Stimulated activated CD8-positive, alpha-beta memory T cell treated with anti-CD3 and anti-CD28 coated beads, Interleukin-15, amount 100 ng/mL, for 4 hours (primary cell): Measurements from ENCODE around the gene DEUP1.
"Not testable (repeated sequence)": the region's sequence is repeated elsewhere in the genome, so short reads cannot be mapped to it uniquely, and the experiment has no call there.

Experiments used
- DNase-seq, 2 donors: peaks; one replicate each; pipeline ENCODE4 v3.0.0-alpha.2; 2020; ENCODE audit warnings: low read depth in 2 of 2

DEUP1 gene, protein sequence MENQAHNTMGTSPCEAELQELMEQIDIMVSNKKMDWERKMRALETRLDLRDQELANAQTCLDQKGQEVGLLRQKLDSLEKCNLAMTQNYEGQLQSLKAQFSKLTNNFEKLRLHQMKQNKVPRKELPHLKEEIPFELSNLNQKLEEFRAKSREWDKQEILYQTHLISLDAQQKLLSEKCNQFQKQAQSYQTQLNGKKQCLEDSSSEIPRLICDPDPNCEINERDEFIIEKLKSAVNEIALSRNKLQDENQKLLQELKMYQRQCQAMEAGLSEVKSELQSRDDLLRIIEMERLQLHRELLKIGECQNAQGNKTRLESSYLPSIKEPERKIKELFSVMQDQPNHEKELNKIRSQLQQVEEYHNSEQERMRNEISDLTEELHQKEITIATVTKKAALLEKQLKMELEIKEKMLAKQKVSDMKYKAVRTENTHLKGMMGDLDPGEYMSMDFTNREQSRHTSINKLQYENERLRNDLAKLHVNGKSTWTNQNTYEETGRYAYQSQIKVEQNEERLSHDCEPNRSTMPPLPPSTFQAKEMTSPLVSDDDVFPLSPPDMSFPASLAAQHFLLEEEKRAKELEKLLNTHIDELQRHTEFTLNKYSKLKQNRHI

DNA sequence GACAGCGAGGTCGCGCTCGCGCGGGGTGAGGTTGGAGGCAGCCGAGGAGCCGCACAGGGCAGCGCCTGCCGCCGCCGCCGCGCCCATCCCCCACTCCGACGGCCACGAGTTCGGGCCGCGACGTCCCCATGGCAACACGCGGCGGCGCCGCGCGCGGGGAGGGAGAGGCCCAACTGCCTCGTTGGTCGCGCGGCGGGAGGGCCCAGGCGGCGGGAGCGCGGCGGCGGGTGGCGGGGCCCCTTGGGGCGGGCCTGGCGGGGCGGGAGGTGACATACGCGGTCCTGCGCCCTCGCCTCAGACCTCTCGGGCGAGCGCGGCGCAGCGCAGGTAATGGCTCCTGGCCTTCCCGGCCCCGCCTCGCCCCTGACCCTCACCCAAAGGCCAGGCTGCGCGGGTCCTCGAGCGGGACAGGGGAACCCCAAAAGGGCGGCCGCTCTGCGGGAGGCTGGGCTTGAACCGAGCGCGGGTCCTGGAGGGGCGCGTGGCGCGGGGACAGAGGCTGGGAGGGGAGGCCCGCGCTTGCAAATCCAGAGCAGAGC lies at the start of gene DEUP1:
Gene DEUP1, plus strand, starts transcription at position 297 of the 539 bp plus-strand sequence. CDS start 1,518 bp downstream, outside the sequence.
- DNase-seq, result no peak

DNA sequence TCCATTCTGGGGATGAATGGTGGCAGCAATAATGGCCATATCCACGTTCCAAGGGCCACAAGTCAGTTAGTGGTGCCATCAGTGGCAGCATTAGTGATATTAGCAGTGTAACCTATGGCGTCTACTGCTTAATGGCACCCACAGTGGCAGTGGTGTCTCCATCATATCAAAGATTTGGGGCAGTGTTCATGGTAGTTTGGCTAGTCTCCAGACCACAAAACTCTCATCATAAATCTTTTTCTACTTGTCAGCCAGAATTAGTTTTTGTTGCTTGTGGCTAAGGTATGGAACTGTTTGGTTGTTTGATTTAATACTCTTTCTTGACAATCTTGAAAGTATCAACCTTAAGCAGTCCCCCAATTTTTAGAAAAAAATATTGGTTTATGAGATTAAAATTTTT lies 45.1 kb upstream of the DEUP1 start:
- DNase-seq, result no peak

DNA sequence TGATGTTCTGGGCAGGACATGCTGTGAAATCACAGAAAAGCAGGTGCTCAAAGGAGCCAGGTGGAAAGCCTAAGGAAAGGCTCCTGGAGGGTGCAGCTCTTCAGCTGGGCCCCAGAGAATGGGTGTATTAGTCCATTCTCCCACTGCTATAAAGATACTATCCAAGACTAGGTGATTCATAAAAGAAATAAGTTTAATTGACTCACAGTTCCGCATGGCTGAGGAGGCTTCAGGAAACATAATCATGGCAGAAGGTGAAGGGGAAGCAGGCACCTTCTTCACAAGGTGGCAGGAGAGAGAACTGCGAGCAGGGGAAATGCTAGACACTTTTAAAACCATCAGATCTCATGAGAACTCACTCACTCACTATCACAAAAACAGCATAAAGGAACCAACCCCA lies 43.1 kb upstream of the DEUP1 start:
- DNase-seq, result no peak

DNA sequence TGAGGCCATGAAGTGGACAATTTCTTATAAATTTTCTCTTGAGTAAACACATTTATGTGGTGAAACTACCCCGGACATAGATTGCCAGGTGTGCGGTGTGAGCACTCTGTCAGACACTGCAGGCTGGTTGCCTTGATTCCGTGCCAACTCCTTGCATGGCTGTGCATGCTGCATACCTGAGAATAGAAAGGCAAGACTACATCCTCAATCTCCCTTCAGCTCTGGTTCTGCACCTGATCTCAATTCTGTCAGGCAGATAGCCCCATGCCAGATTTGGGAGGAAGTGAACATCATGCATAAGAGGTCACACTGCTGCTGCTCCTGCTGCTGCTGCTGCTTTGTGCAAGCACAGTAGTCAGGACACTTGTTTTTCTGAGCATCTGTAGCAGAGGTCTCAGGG lies 42.5 kb upstream of the DEUP1 start:
- DNase-seq, result no peak

DNA sequence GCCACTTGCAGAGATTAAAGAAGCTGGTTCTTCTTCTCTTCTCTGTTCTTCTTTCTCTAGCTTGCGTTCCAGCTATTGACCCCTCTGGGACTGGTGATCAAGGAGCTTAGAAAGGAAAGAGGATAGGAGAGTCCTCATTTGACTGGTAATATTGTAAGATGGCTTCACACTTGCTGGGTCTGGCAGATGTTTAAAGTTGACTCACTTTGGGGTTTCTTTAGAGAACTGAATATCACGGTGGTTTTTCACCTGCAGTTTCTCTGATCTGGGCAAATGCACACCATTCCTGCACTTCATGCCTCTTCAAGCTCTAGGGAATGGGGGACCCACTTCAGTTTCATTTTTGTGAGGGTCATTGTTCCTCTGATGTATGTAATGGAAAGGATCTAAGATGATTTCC lies 41.8 kb upstream of the DEUP1 start:
- DNase-seq, result no peak

DNA sequence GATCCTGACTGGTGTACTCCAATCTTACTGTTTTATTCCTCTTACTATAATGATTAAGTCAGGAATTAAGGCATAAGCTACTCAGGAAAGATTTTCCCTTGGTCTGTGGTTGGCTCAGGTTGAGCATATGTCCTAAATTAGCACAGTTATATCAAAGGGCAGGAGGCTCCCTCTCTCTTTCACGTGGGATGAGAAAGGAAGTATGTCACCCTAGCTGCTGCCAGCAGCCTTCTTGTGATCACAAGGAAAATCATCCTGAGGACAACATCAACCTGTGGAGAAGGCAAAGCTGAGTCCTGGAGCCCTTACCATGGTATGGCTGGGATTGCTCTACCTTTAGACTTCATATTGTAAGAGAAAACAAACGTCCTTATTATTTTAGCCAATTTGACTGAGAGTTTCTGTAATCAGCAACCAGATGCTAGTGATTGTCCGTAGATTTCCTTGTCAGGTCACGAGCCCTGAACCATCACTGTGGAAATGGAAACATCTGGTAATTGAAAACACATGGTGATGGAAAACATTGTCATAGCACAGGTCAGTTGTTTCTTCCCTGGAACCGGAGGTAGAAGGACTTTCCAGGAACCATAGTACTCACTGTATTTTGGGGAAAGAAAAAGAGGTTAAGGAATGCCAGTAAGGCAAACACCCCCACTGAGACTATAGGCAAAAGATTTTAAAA lies 40.6 kb upstream of the DEUP1 start:
- DNase-seq, result no peak

DNA sequence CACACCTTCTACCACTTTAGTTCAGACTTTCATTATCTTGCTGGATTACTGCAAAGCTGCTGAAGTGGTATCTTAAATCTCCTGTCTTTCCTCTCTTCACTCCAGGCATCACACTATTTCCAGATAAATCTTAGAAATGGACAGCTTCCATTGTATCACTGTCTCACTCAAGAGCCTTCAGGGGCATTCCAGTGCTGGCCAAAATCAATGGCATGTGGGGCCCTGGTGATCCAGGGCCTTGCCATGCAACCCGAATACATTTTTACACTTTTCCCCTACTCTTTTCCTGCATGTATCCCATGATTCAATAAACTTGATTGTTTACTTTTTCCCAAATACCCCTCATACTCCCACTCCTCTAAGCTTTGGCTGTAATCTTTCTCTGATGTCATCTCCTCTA lies 39.4 kb upstream of the DEUP1 start:
- DNase-seq, result no peak

DNA sequence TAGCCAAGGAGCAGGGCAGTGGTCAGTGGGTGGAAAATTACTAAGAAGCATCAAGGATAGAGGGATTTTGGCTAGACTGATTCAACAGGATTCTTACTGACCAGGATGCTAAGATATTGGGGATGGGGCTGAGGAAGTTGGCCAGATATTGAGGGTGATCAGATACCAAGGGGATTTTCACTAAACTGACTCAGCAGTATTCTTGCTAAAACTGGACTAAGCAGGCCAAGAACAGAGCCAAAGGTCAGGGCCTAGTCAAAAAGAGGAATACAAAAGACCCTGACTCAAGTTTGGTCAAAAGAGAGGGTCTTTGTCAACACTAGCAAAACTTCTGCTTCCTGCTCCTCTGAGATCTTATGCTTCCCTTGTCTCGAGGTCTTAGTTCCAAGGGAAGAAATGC lies 38.6 kb upstream of the DEUP1 start:
- DNase-seq, result no peak

DNA sequence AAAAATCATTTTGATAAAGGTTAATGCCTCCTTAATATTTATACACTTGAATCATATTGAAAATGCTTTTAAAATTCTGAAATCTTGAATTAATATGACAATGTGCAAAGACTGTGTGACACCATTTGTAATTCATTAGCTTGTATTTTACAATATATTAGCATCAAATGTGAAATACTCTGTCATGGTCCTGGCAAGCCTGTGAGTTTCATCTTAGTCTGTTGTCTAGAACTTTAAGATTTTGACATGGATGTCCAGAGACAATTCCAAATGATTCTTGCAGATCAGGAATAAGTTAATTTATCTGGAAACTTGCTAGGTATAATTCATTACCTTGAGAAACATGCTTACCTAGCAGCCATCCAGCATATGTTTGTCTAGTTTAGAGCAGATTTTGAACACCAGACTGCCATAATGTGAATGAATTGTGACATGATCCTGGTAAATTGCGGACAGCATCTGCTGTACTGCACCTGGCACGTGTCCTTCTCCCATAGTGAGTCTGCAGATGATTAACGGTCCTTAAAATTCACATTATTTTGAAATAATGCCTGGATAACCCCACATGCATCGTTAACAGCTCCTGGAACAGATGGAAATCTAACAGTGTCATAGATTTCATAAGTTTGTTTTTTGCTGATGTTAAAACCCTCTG lies 34.5 kb upstream of the DEUP1 start:
- no peak for DNase-seq

DNA sequence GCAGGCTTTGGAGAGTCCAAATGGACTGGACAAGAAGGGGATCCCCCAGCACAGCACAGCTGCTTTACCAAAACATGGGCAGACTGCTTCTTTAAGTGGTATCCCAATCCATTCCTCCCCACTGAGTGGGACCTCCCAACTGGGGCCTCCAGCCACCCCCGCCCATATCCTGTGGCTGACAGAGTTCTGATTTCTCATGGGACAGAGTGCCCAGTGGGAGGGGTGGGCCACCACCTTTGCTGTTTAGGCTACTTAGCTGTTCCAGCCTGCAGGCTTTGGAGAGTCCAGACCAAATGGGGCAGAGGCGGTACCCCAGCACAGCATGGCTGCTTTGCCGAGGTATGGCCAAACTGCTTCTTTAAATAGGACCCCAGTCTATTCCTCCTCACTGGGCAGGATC lies 26.9 kb upstream of the DEUP1 start:
- DNase-seq, result no peak

DNA sequence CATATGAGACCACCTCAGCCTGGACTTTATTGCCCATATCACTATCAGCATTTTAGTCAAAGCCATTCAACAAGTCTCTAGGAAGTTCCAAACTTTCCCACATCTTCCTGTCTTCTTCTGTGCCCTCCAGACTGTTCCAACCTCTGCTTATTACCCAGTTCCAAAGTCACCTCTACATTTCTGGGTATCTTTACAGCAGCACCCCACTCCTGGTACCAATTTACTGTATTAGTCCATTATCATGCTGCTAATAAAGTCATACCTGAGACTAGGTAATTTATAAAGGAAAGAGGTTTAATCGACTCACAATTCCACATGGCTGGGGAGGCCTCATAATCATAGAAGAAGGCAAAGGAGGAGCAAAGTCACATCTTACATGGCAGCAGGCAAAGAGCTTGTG lies 16.1 kb upstream of the DEUP1 start:
- not testable (repeated sequence) for DNase-seq

DNA sequence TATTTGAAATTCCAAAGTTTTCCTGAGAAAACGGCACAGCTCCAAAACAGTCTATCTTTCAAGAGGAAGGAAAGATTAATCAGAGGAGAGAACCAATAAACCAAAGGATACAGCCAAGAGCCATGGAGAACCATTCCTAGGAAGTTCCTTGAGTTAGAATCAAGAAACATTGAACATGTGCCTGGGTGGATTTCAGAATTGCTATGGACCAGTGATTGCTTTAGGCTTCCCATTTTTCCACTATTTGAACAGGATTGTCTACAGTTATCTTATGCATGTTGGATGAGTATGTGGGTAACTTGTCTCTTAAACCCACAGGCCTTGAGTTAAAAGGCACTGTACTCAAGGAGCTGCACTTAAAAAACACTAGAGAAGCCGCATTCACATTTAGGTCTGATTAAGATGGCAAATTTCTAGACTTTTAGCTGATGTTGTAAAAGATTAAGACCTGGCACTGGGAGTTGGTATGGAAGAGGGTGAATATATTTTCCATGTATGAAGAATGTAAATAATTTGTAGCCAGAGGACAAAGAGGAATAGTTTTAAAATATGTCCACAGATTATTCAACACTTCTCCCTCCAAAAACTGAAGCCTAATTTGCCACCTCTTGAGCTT lies 11.2 kb upstream of the DEUP1 start:
- DNase-seq, result no peak

DNA sequence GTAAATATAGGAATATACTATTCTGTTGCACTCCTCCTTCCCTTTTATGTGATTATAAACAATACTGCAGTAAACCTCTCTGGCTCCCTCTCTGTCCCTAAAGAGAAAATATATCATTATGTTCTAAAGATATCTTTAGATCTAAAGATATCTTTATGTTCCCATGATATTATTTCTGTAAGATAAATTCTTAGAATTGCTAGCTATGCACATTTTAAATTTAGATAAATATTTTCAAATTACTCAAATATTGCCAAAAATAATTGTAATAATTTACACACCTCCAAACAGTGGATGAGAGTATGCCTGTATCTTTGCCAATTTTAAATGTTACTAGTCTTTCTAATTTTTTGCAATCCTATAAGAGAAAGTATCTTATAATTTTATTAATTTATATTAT lies 10.3 kb upstream of the DEUP1 start:
- no peak for DNase-seq

DNA sequence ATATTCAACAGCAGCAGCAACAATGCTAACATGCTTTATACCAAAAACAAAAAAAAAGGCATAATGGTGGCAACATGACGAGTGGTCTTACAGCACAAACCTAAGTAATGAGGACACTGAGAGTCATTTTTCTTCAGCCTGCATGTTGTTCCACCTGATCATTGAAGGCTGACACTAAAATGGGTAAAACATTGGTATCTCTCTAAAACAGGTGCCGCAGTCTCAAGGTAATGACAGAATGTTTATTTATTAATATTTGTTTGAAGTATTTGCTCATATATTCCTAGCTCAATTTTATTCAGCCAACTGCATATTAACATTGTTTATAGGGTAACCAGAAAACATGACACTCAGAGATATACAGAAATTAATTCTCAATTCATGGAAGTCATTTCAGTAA lies 8.3 kb upstream of the DEUP1 start:
- DNase-seq, result no peak

DNA sequence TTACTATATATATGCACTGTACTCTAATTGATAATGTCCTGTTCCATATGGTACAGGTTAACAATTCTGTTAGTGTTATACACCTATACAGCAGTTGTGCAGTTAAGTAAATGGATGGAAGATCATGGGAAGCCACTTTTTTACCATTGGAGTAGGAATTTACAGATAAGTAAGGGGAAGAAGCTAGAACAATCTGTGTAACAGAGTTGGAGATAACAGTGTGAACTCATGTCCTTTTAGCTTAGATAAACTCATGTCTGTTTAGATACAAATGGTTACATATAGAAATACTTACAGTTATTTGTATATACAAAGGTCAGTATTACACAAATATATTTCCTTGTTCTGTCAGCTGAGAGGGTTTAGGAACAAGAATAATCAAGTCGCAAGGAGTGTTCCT lies 6.8 kb upstream of the DEUP1 start:
- DNase-seq, result no peak

DNA sequence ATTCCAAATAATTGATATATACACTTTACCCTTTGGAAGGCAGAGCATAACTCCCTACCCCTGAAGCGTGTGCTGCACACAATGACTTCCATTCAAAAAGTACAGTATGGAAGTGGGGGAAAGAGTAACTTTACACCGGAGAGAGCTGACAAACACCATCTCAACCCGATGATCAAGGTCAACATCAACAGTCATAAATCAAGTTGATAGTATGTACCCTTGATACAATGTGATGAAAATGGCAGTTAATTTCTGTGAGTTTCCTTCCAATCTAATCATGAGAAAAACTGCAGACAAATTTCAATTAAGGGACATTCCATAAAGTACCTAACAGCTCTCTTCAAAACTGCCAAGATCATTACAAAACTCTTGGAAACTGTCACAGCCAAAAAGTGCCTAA lies 6.0 kb upstream of the DEUP1 start:
- no peak for DNase-seq

DNA sequence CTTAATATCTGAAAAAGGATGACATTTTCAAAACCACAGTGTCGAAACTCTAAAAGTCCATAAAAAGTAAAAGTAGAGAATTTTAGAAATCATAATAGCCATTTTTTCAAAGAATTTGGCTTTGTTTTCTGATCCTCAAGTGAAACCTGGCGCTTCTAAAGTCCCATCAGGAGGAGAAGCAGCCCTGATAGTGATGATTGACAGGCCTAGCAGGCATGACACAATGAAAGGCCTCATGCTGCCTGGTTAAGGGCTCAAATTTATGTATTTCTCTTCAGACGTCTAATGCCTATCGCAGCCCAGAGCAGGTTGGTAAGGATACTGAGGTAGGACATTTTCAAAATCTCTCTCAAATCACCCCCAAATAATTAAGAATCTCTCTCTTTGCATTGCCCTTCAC lies 3.9 kb upstream of the DEUP1 start:
- no peak for DNase-seq

DNA sequence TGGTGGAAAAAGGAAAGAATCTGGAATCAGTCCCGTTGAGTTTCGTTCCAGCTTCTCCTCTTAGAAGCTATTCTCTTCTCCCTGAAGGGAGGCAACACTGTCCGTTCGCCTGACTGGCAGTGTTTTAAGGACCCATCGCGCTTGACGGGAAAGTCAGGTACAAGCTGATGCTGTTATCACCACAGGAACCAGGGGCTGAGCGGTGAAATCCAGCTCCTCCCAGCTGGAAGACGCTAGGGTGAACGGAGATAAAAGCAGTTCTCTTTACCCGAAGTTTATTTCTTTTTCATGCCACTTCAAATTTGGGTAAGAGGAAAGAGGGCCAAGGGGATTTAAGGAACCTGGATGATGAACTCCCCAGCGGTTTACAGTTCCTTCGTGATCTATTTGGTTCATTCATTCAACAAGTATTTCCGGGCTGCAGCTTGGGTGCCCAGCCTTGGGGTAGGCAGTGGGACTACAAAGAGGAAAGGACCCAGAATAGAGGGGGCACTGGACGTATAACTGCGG lies 551 bp upstream of the DEUP1 start:
- no peak for DNase-seq

DNA sequence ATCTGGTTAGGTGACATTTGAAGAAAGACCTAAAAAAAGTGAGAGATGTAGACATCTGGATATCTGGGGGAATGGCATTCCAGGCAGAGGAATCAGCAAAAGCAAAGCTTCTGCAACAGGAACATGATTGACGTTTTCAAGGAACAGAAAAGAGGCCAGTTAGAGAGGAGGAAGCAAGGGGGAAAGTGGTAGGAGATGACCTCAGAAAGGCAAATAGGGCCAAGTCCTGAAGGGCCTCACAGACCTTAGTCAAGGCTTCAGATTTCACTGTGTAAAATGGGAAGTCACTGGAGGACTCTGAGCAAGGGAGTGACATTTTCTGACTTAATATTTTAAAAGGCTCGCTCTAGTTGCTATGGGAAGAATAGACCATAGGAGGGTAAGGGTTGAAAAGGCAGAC lies 9.7 kb downstream of the DEUP1 start:
- DNase-seq, result no peak

DNA sequence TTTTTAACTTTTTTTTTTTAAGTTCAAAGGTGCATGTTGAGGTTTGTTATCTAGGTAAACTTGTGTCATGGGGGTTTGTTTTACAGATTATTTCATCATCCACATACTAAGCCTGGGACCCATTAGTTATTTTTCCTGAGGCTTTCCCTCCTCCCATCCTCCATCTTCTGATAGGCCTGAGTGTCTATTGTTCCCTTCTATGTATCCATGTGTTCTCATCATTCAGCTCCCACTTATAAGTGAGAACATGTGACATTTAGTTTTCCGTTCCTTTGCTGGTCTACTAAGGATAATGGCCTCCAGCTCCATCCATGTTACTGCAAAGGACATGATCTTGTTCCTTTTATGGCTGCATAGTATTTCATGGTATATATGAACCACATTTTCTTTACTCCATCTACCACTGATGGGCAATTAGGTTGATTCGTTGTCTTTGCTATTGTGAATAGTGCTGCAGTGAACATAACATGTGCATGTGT lies 14.4 kb downstream of the DEUP1 start:
- no peak for DNase-seq

DNA sequence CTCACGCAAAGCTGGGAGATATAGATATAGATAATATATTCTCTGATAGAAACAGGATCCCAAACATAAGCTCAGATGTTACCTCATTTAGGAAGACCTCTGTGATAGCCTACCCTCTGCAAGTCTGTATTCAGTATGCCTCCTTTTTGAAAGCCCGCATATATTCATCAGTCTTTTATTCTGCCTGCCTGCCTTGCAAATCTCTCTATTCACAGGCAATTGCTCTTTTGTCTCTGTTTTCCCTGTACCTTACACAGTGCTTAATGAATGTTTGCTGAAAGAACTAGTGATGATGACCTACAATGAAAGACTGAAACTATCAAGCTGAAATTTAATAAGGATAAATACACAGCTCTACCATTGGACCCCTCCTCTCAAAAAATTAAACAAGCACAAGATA lies 18.4 kb downstream of the DEUP1 start:
- DNase-seq, result no peak
